ENCODE results near the gene GGA2.

GGA2 gene

GRCh38 chr16:23478566-23478965 is 31.7 kb downstream of the GGA2 start:
- TF ChIP-seq ZBTB7A (IDR thresholded peaks at IDR 0.05; ENCODE audit: low read depth) (no peak), CREB1 (IDR thresholded peaks at IDR 0.05; ENCODE audit: low read depth) (no peak), FOXM1 (IDR thresholded peaks at IDR 0.05; ENCODE audit: borderline replicate concordance, low read depth) (no peak), EP300 (IDR thresholded peaks at IDR 0.05; ENCODE audit: borderline replicate concordance) (no peak), MAX (IDR thresholded peaks at IDR 0.05) (no peak), EGR1 (IDR thresholded peaks at IDR 0.05) (no peak), NFIC (IDR thresholded peaks at IDR 0.05) (no peak), CEBPB (IDR thresholded peaks at IDR 0.05) (no peak), YY1 (IDR thresholded peaks at IDR 0.05; ENCODE audit: low read depth) (no peak), USF1 (IDR thresholded peaks at IDR 0.05) (no peak), TCF12 (IDR thresholded peaks at IDR 0.05; ENCODE audit: low read depth) (no peak), REST (IDR thresholded peaks at IDR 0.05; ENCODE audit: low read depth) (no peak), RAD21 (IDR thresholded peaks at IDR 0.05; ENCODE audit: low read depth) (no peak), TAF1 (IDR thresholded peaks at IDR 0.05; ENCODE audit: low read depth) (no peak), TEAD4 (IDR thresholded peaks at IDR 0.05) (no peak)

- TF ChIP-seq EP300 (IDR thresholded peaks at IDR 0.05; ENCODE audit: borderline replicate concordance) = no peak
- no peak for TF ChIP-seq YY1 (IDR thresholded peaks at IDR 0.05; ENCODE audit: low read depth)
- no peak for TF ChIP-seq CREB1 (IDR thresholded peaks at IDR 0.05; ENCODE audit: low read depth)
- no peak for TF ChIP-seq TEAD4 (IDR thresholded peaks at IDR 0.05)
- no peak for TF ChIP-seq ZBTB7A (IDR thresholded peaks at IDR 0.05; ENCODE audit: low read depth)
- TF ChIP-seq MAX (IDR thresholded peaks at IDR 0.05) = no peak
- TF ChIP-seq FOXM1 (IDR thresholded peaks at IDR 0.05; ENCODE audit: borderline replicate concordance, low read depth) = no peak
- TF ChIP-seq CEBPB (IDR thresholded peaks at IDR 0.05) = no peak
- TF ChIP-seq RAD21 (IDR thresholded peaks at IDR 0.05; ENCODE audit: low read depth) = no peak
- TF ChIP-seq REST (IDR thresholded peaks at IDR 0.05; ENCODE audit: low read depth) = no peak
- TF ChIP-seq EGR1 (IDR thresholded peaks at IDR 0.05) = no peak
- TF ChIP-seq USF1 (IDR thresholded peaks at IDR 0.05) = no peak
- TF ChIP-seq NFIC (IDR thresholded peaks at IDR 0.05) = no peak
- TF ChIP-seq TCF12 (IDR thresholded peaks at IDR 0.05; ENCODE audit: low read depth) = no peak
- TF ChIP-seq TAF1 (IDR thresholded peaks at IDR 0.05; ENCODE audit: low read depth) = no peak
Observed at GRCh38 chr16:23476289-23476688, 34.0 kb downstream of the GGA2 start.

- TF ChIP-seq YY1 (IDR thresholded peaks at IDR 0.05; ENCODE audit: low read depth) (peak; percentile 73), NFIC (IDR thresholded peaks at IDR 0.05) (peak; percentile 87), RAD21 (IDR thresholded peaks at IDR 0.05; ENCODE audit: low read depth) (no peak; the same call in 1 of the 2 replicates), CREB1 (IDR thresholded peaks at IDR 0.05; ENCODE audit: low read depth) (no peak), USF1 (IDR thresholded peaks at IDR 0.05) (0 out of 2 replicates have a peak, but pooled peaks have one; percentile 9), FOXM1 (IDR thresholded peaks at IDR 0.05; ENCODE audit: borderline replicate concordance, low read depth) (no peak), EP300 (IDR thresholded peaks at IDR 0.05; ENCODE audit: borderline replicate concordance) (peak; percentile 64; the same call in 1 of the 2 replicates), REST (IDR thresholded peaks at IDR 0.05; ENCODE audit: low read depth) (no peak), TAF1 (IDR thresholded peaks at IDR 0.05; ENCODE audit: low read depth) (no peak), TCF12 (IDR thresholded peaks at IDR 0.05; ENCODE audit: low read depth) (peak; percentile 66), TEAD4 (IDR thresholded peaks at IDR 0.05) (peak; percentile 44; the same call in 1 of the 2 replicates)
Observed at GRCh38 chr16:23469814-23470213, 40.5 kb downstream of the GGA2 start.
